GM23338 (cell line): ENCODE measurements around the gene KANK4. TPM values are rescaled to one million over a fixed set of nuclear protein-coding genes. Genes with fewer than 3 reads are reported as not detected.

ENCODE experiments used
- ATAC-seq: fragments of 200-7000 bp; cut with Tn5 transposase; 3 replicates; pipeline ENCODE4 v1.9.1; 2020
- DNase-seq: peaks from one replicate; pipeline ENCODE4 v3.0.0-alpha.2; 2015; ENCODE audit warnings: low spot score
- H2AFZ ChIP-seq: fragments of 200-600 bp; sonication (generic); 2 replicates; pipeline ENCODE4 v1.8.0; 2016; ENCODE audit warnings: antibody characterized with exemption, mild to moderate bottlenecking, moderate library complexity
- H3F3A ChIP-seq: fragments of 200-600 bp; sonication (generic); replicated peaks from 2 replicates; pipeline ENCODE4 v1.8.0; 2017; ENCODE audit warnings: antibody characterized with exemption, mixed run types, low read depth
- H3K27ac ChIP-seq: fragments of 200-600 bp; sonication (generic); 2 replicates; pipeline ENCODE4 v1.6.1; 2016; ENCODE audit warnings: low read depth
- H3K27me3 ChIP-seq: fragments of 200-600 bp; sonication (generic); 2 replicates; pipeline ENCODE4 v1.8.0; 2016; ENCODE audit warnings: mild to moderate bottlenecking, mixed run types, moderate library complexity; ENCODE audit not compliant: insufficient read depth
- H3K36me3 ChIP-seq: fragments of 200-600 bp; sonication (generic); 2 replicates; pipeline ENCODE4 v1.8.0; 2016; ENCODE audit warnings: mild to moderate bottlenecking; ENCODE audit not compliant: insufficient read depth
- H3K4me1 ChIP-seq: fragments of 200-600 bp; sonication (generic); 2 replicates; pipeline ENCODE4 v1.8.0; 2016; ENCODE audit warnings: mild to moderate bottlenecking, moderate library complexity; ENCODE audit not compliant: insufficient read depth
- H3K4me2 ChIP-seq: fragments of 200-600 bp; sonication (generic); 2 replicates; pipeline ENCODE4 v1.7.1; 2017; ENCODE audit warnings: mixed run types
- H3K4me3 ChIP-seq: fragments of 200-600 bp; sonication (generic); 2 replicates; pipeline ENCODE4 v1.6.1; 2016; ENCODE audit warnings: mixed run types
- H3K79me2 ChIP-seq: fragments of 200-600 bp; sonication (generic); replicated peaks from 2 replicates; pipeline ENCODE4 v1.8.0; 2017; ENCODE audit warnings: mild to moderate bottlenecking; ENCODE audit not compliant: insufficient read depth
- H3K9me2 ChIP-seq: fragments of 200-600 bp; sonication (generic); 2 replicates; pipeline ENCODE4 v1.8.0; 2017; ENCODE audit not compliant: insufficient read depth
- H4K20me1 ChIP-seq: fragments of 200-600 bp; sonication (generic); replicated peaks from 2 replicates; pipeline ENCODE4 v1.8.0; 2017; ENCODE audit warnings: mild to moderate bottlenecking; ENCODE audit not compliant: insufficient read depth
- H3K27ac Mint-ChIP-seq: 2 replicates; pipeline ENCODE4 v1.8.0; 2020; ENCODE audit warnings: inconsistent platforms, mild to moderate bottlenecking, moderate library complexity, mixed read lengths
- H3K27me3 Mint-ChIP-seq: 3 replicates; pipeline ENCODE4 v1.8.0; 2022; ENCODE audit warnings: low read depth, mild to moderate bottlenecking, moderate library complexity, mixed read lengths, inconsistent platforms; ENCODE audit not compliant: insufficient read depth, poor library complexity
- H3K36me3 Mint-ChIP-seq: 3 replicates; pipeline ENCODE4 v1.8.0; 2021; ENCODE audit warnings: low read depth, mild to moderate bottlenecking, inconsistent platforms, moderate library complexity, mixed read lengths
- H3K4me1 Mint-ChIP-seq: 3 replicates; pipeline ENCODE4 v1.8.0; 2020; ENCODE audit warnings: mild to moderate bottlenecking, inconsistent platforms, mixed read lengths
- H3K4me3 Mint-ChIP-seq: 3 replicates; pipeline ENCODE4 v1.8.0; 2021; ENCODE audit warnings: moderate library complexity, mild to moderate bottlenecking, inconsistent platforms, mixed read lengths
- H3K9me3 Mint-ChIP-seq: 3 replicates; pipeline ENCODE4 v1.8.0; 2020; ENCODE audit warnings: moderate library complexity, mild to moderate bottlenecking, inconsistent platforms, mixed read lengths
- EZH2 ChIP-seq: fragments of 200-600 bp; sonication (generic); IDR thresholded peaks from one replicate; pipeline ENCODE4 v1.8.0; 2017; ENCODE audit warnings: antibody characterized with exemption, mild to moderate bottlenecking, low read depth; ENCODE audit not compliant: unreplicated experiment
- JUNB ChIP-seq: IDR thresholded peaks from one replicate; pipeline ENCODE4 v1.6.1; 2016; ENCODE audit warnings: antibody characterized with exemption; ENCODE audit not compliant: unreplicated experiment
- POLR2AphosphoS5 ChIP-seq: IDR thresholded peaks from 2 replicates; pipeline ENCODE4 v1.6.1; 2016; ENCODE audit warnings: antibody characterized with exemption, low read depth
- REST ChIP-seq: IDR thresholded peaks from one replicate; pipeline ENCODE4 v1.6.1; 2018; ENCODE audit warnings: antibody characterized with exemption; ENCODE audit not compliant: unreplicated experiment
- STAT1 ChIP-seq: IDR thresholded peaks from one replicate; pipeline ENCODE4 v1.6.1; 2016; ENCODE audit warnings: antibody characterized with exemption; ENCODE audit not compliant: unreplicated experiment
- ZNF331 ChIP-seq: fragments of 250-450 bp; sonication (Bioruptor Pico); IDR thresholded peaks from 2 replicates; pipeline ENCODE4 v1.5.0; 2020; ENCODE audit warnings: low read depth, mild to moderate bottlenecking, moderate library complexity
- ZNF462 ChIP-seq: fragments of 250-450 bp; sonication (Bioruptor Pico); IDR thresholded peaks from 2 replicates; pipeline ENCODE4 v1.5.0; 2020; ENCODE audit warnings: mild to moderate bottlenecking, moderate library complexity
- polyA plus RNA-seq: library from polyadenylated mRNA; unstranded; fragments of >200 nt; fragmentation: Nextera tagmentation; extraction: Ambion mirVana; gene quantifications from 2 replicates; pipeline ENCODE4 v1.2.1, GENCODE V29; 2016
- total RNA-seq: library from RNA; depleted of rRNA; stranded (reverse); fragments of >200 nt; shearing (Covaris generic); gene quantifications from 2 replicates; pipeline ENCODE4 v1.2.3, GENCODE V29; 2014

KANK4 gene
- total and polyA plus RNA-seq, 2 experiments from 2014 or later, result 0.31 to 0.42 TPM

GRCh38 chr1:62362926-62363325 lies 43.7 kb upstream of the KANK4 start:
- no peaks in the 10 kb centered on the region for H4K20me1 ChIP-seq

DNA sequence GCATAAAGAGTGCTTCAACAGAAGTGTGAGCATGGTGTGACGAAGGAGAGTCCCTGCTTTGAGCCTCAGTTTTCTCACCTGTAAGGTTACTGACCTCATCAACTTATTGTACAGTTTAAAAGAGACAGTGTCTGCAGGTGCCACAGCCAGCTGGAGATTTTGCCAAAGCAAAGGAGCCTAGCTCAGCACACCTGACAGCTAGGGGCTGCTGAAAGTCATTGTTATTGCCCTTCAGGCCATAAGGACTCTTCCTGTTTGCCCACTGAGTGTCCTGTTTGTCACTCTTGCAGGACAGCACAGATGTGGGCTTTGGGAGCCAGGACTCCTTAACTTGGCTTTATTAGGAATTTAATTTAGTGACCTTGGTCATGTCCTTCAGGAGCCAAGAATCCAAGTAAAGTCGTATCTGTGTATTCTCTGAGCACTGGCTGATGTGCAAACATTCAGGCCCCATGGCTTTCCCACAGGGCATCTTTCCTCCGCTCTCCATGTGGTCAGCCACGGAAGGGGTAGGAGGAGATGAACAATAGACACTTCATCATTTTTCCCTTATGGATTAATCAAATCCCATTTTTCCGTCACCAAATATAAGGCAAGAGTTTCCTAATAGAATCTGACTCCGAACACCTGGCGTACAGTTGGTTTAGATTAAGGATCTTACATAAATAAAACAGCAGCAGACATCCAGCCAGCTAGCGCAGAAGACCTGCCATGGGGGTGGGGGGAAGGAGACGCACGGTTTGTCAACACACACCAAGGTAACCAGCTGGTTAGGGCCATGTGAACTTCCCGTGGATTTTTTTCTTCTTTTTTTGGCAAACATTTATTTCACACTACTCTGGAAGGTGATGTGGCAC lies 43.1 kb upstream of the KANK4 start:
- Histone ChIP-seq H3K4me3 (no peak overlapping the region), H3K36me3 (no peaks in the 10 kb centered on the region), H3K79me2 (no peaks in the 10 kb centered on the region), H3K27ac (no peak overlapping the region), H3F3A (no peaks in the 10 kb centered on the region), H3K4me2 (no peak overlapping the region), H2AFZ (peak overlapping the region; percentile 32; the same call in 1 of the 2 replicates), H3K4me1 (no peaks in the 10 kb centered on the region), H3K9me2 (no peaks in the 10 kb centered on the region), H3K27me3 (no peaks in the 10 kb centered on the region), H4K20me1 (no peaks in the 10 kb centered on the region)
- Mint-ChIP-seq H3K9me3 (peaks cover 6% of the 10 kb centered on the region; the same call in 2 of the 3 replicates), H3K36me3 (peaks cover 5% of the 10 kb centered on the region; the same call in 1 of the 3 replicates), H3K4me1 (0 out of 3 replicates have a peak, but pooled peaks cover 2% of the 10 kb centered on the region), H3K27me3 (peaks cover under 1% of the 10 kb centered on the region), H3K4me3 (no peak overlapping the region), H3K27ac (no peak overlapping the region)
- no peak for DNase-seq
- ATAC-seq, result no peak
- TF ChIP-seq JUNB, result no peak
- no peak for TF ChIP-seq ZNF331 (CRISPR knock-in tag)
- TF ChIP-seq ZNF462 (CRISPR knock-in tag), result no peak
- no peak for TF ChIP-seq EZH2

More at GRCh38 chr1:62362926-62363325, 43.7 kb upstream of the KANK4 start:
- H2AFZ ChIP-seq, result peak overlapping the region; percentile 32; the same call in 1 of the 2 replicates
- H3K36me3 ChIP-seq, result no peaks in the 10 kb centered on the region
- peaks cover 5% of the 10 kb centered on the region; the same call in 1 of the 3 replicates for H3K36me3 Mint-ChIP-seq
- no peaks in the 10 kb centered on the region for H3K79me2 ChIP-seq
- H3K4me3 ChIP-seq, result no peak overlapping the region
- H3K9me3 Mint-ChIP-seq, result peaks cover 8% of the 10 kb centered on the region; the same call in 2 of the 3 replicates
- no peak for DNase-seq
- H3K27ac Mint-ChIP-seq, result no peak overlapping the region
- TF ChIP-seq POLR2AphosphoS5 (no peak), STAT1 (no peak), REST (no peak)
- 0 out of 2 replicates have a peak, but pooled peaks cover 3% of the 10 kb centered on the region for H3K9me2 ChIP-seq
- no peaks in the 10 kb centered on the region for H3F3A ChIP-seq
- no peak for ATAC-seq
- no peak overlapping the region for H3K4me2 ChIP-seq
- H3K4me1 Mint-ChIP-seq, result 0 out of 3 replicates have a peak, but pooled peaks cover 2% of the 10 kb centered on the region
- H3K4me3 Mint-ChIP-seq, result no peak overlapping the region
- H3K4me1 ChIP-seq, result no peaks in the 10 kb centered on the region
- no peaks in the 10 kb centered on the region for H3K27me3 ChIP-seq
- H3K27ac ChIP-seq, result no peak overlapping the region
- no peaks in the 10 kb centered on the region for H3K27me3 Mint-ChIP-seq
